CD4-positive, alpha-beta memory T cell (primary cell): ENCODE data around the gene LIN7C. TPM values are rescaled to one million over a fixed set of nuclear protein-coding genes. Genes with fewer than 3 reads are reported as not detected.
"Not testable (repeated sequence)": the region's sequence is repeated elsewhere in the genome, so short reads cannot be mapped to it uniquely, and the experiment has no call there.

Source experiments
- CTCF ChIA-PET: fragments of 350-600 bp; sonication (Branson Sonifier 250); formaldehyde crosslinking; loops from one replicate; lab custom pipeline; 2021; ENCODE audit warnings: inconsistent platforms; ENCODE audit not compliant: partially characterized antibody; lab: Charles Lee
- POLR2A ChIA-PET: fragments of 350-600 bp; sonication (Branson Sonifier 250); formaldehyde crosslinking; loops from one replicate; lab custom pipeline; 2021; ENCODE audit not compliant: partially characterized antibody; lab: Charles Lee
- DNase-seq, 5 donors: peaks; one replicate each; pipeline versions ENCODE4 v3.0.0 to v3.0.0-alpha.2; 2020 to 2022; ENCODE audit warnings: mixed read lengths in 1 of 5
- H3K27ac ChIP-seq: one replicate; pipeline ENCODE4 v1.7.0; 2013; ENCODE audit warnings: low read depth, low read length
- H3K27me3 ChIP-seq: 2 replicates; pipeline ENCODE4 v1.7.0; 2013; ENCODE audit warnings: mild to moderate bottlenecking, low read length, moderate library complexity; ENCODE audit not compliant: insufficient read depth
- H3K36me3 ChIP-seq: 2 replicates; pipeline ENCODE4 v1.7.0; 2013; ENCODE audit warnings: mild to moderate bottlenecking, low read length, moderate library complexity; ENCODE audit not compliant: insufficient read depth
- H3K4me1 ChIP-seq: 2 replicates; pipeline ENCODE4 v1.7.0; 2013; ENCODE audit warnings: mild to moderate bottlenecking, low read length, moderate library complexity; ENCODE audit not compliant: insufficient read depth
- H3K4me3 ChIP-seq, 2 donors: one replicate each; pipeline ENCODE4 v1.7.0; 2013; ENCODE audit warnings: low read length in 2 of 2, mild to moderate bottlenecking in 1 of 2
- H3K9me3 ChIP-seq, 2 donors: one replicate each; pipeline ENCODE4 v1.7.0; 2013; ENCODE audit warnings: low read length in 2 of 2, control low read depth in 1 of 2; ENCODE audit not compliant: control insufficient read depth in 1 of 2
- H3K27ac Mint-ChIP-seq, 7 donors: one replicate each; pipeline ENCODE4 v1.8.0; 2020 to 2021; ENCODE audit warnings: mixed read lengths in 7 of 7, mild to moderate bottlenecking in 6 of 7, inconsistent platforms in 3 of 7, moderate library complexity in 3 of 7
- H3K27me3 Mint-ChIP-seq, 2 donors: one replicate each; pipeline ENCODE4 v1.8.0; 2020 to 2021; ENCODE audit warnings: mixed read lengths in 2 of 2
- H3K36me3 Mint-ChIP-seq, 2 donors: one replicate each; pipeline ENCODE4 v1.8.0; 2020 to 2021; ENCODE audit warnings: mixed read lengths in 2 of 2, inconsistent platforms in 1 of 2, mild to moderate bottlenecking in 1 of 2
- H3K4me1 Mint-ChIP-seq, 4 donors: one replicate each; pipeline ENCODE4 v1.8.0; 2020 to 2021; ENCODE audit warnings: mixed read lengths in 4 of 4, mild to moderate bottlenecking in 1 of 4
- H3K4me3 Mint-ChIP-seq, 8 donors: one replicate each; pipeline ENCODE4 v1.8.0; 2020 to 2021; ENCODE audit warnings: mixed read lengths in 8 of 8, mild to moderate bottlenecking in 7 of 8, moderate library complexity in 6 of 8, inconsistent platforms in 3 of 8
- H3K9me3 Mint-ChIP-seq, 8 donors: one replicate each; pipeline ENCODE4 v1.8.0; 2020 to 2021; ENCODE audit warnings: mixed read lengths in 8 of 8, mild to moderate bottlenecking in 5 of 8, inconsistent platforms in 3 of 8, moderate library complexity in 1 of 8
- intact Hi-C: fragments of 100-400 bp; cut with micrococcal nuclease; formaldehyde crosslinking; loops from one replicate; pipeline ENCODE4 v1.15.1; 2023
- microRNA-seq: library from miRNA; unstranded; fragments of <30 nt; microRNA quantifications from one replicate; pipeline ENCODE4 v1.2.0, GENCODE V29; 2021; ENCODE audit warnings: borderline replicate concordance, borderline number of aligned reads, borderline microRNAs expressed, mixed read lengths
- polyA plus RNA-seq, 2 donors: library from polyadenylated mRNA; unstranded; fragments of 300-500 nt; fragmentation: Illumina TruSeq; gene quantifications; one replicate each; pipeline ENCODE4 v1.2.3, GENCODE V29; 2021
- total RNA-seq, 2 experiments: library from RNA; stranded (reverse); gene quantifications; one replicate each; pipeline ENCODE4 v1.2.3, GENCODE V29; 2021

The LIN7C gene
- total and polyA plus RNA-seq, 4 experiments from 2014 or later = 16.4 to 31.8 (median 24.3) TPM

DNA sequence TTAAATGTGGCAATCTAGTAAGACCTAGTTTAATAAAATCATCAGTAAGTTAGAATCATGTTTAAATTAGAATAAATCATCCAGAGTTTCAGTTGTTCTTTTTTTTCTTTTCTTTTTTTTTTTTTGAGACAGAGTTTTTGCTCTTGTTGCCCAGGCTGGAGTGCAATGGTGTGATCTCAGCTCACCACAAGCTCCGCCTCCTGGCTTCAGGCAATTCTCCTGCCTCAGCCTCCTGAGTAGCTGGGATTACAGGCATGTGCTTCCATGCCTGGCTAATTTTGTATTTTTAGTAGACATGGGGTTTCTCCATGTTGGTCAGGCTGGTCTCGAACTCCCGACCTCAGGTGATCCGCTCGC, 58.4 kb downstream of the LIN7C start:
- H3K27ac ChIP-seq, H3K9me3 Mint-ChIP-seq, H3K27me3 ChIP-seq, H3K4me3 ChIP-seq, H3K36me3 ChIP-seq, H3K27me3 Mint-ChIP-seq, H3K4me3 Mint-ChIP-seq, H3K9me3 ChIP-seq, CTCF ChIA-PET, H3K4me1 ChIP-seq, H3K36me3 Mint-ChIP-seq, H3K4me1 Mint-ChIP-seq, DNase-seq, intact Hi-C loops, POLR2A ChIA-PET, H3K27ac Mint-ChIP-seq: not testable (repeated sequence)

DNA sequence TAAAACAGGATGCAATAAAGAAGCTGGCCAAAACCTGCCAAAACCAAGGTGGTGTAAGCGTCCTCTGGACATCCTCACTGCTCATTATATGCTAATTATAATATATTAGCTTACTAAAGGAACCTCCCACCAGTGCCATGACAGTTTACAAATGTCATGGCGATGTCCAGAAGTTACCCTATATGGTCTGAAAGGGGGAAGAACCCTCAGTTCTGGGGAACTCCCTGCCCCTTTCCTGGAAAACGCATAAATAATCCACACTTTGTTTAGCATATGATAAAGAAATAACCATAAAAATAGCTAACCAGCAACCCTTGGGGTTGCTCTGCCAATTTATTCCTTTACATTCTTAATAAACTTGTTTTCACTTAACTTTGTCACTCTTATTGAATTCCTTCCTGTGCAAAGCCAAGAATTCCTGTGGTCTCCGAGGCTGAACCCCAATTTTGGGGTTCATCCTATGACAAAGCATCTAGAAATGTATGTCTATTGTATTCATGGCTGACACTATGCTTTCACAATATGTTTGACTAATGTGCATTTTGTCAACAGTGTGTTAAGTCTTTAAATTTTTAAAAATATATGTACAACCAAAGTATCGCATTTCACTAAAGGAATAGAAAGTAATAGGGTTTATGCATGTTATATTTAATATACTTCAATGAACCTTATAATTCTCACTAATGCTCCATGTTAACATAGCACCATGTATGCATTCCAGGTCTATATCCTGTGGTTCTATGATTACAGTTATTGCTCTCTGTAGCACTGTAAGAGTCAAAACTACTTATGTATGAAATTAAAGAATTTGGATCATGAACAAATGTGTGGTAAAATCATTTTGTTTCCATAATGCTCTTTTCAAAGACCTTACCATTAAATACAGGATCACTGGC, 59.0 kb downstream of the LIN7C start:
- POLR2A ChIA-PET = no interaction called here
- DNase-seq = no peak
- H3K4me3 Mint-ChIP-seq = no peak overlapping the region

DNA sequence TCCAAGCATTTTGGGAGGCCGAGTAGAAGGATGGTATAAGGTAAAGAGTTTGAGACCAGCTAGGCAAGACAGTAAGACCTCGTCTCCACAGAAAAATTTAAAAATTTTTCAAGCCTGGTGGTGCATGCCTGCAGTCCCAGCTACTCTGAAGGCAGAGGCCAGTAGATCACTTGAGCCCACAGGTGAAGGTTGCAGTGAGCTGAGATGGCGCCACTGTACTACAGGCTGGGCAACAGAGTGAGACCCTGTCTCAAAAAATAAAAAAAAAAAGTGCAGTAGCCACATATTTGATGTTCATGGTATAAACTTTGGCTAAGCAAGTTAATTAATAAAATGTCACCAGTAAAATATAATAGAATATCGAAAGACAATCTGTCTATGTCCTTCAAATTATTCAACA, 60.9 kb downstream of the LIN7C start:
- no peak overlapping the region for H3K4me3 Mint-ChIP-seq
- H3K27me3 Mint-ChIP-seq = peaks cover 0 to 8% of the 10 kb centered on the region in 2 donors
- H3K4me3 ChIP-seq = no peak overlapping the region
- H3K36me3 Mint-ChIP-seq = no peaks in the 10 kb centered on the region
- H3K4me1 ChIP-seq = no peaks in the 10 kb centered on the region
- no peaks in the 10 kb centered on the region for H3K27me3 ChIP-seq
- H3K36me3 ChIP-seq = no peaks in the 10 kb centered on the region
- no peak for DNase-seq
- H3K27ac Mint-ChIP-seq = no peak overlapping the region
- intact Hi-C loops = no loop called here
- H3K27ac ChIP-seq = no peak overlapping the region
- H3K9me3 ChIP-seq = no peaks in the 10 kb centered on the region
- CTCF ChIA-PET = no interaction called here
- no peaks in the 10 kb centered on the region for H3K9me3 Mint-ChIP-seq
- no peaks in the 10 kb centered on the region for H3K4me1 Mint-ChIP-seq
- POLR2A ChIA-PET = no interaction called here

More for the DNA sequence above, 59.0 kb downstream of the LIN7C start:
- intact Hi-C loops = no loop called here
- H3K4me1 ChIP-seq = no peaks in the 10 kb centered on the region
- H3K4me3 ChIP-seq = no peak overlapping the region
- H3K36me3 ChIP-seq = no peaks in the 10 kb centered on the region
- peaks cover 0 to 4% (median 0%) of the 10 kb centered on the region in 8 donors for H3K9me3 Mint-ChIP-seq
- peaks cover 0 to 2% of the 10 kb centered on the region in 2 donors for H3K27me3 Mint-ChIP-seq
- CTCF ChIA-PET = no interaction called here
- H3K4me1 Mint-ChIP-seq = no peaks in the 10 kb centered on the region
- no peaks in the 10 kb centered on the region for H3K27me3 ChIP-seq
- no peak overlapping the region for H3K27ac ChIP-seq
- H3K27ac Mint-ChIP-seq = no peak overlapping the region
- no peaks in the 10 kb centered on the region for H3K36me3 Mint-ChIP-seq
- no peaks in the 10 kb centered on the region for H3K9me3 ChIP-seq

DNA sequence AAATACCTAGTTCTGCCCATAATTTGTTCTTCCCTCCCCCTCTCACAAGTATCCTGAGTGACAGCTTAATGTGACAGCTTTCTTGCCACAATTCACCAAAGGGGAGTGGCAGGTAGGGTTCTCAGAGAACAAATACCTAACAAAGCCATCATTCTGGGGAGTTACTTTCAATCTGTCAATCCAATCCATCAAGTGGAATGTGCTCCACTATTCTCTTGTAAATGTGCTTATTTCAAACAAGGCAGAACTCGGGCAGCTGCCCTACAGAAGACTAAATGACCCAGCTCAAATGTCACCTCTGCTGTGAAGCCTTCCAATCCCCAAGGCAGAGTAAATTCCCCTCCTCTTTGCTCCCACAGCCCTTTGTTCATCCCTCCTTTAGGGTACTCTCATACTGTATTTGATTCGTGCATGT, 61.8 kb downstream of the LIN7C start:
- Mint-ChIP-seq H3K36me3 (no peaks in the 10 kb centered on the region), H3K4me1 (no peaks in the 10 kb centered on the region), H3K9me3 (no peaks in the 10 kb centered on the region), H3K27ac (no peak overlapping the region), H3K4me3 (no peak overlapping the region), H3K27me3 (peaks cover 0 to 8% of the 10 kb centered on the region in 2 donors)
- intact Hi-C loops = no loop called here
- no peaks in the 10 kb centered on the region for H3K36me3 ChIP-seq
- CTCF ChIA-PET = no interaction called here
- H3K4me1 ChIP-seq = no peaks in the 10 kb centered on the region
- no peak for DNase-seq
- H3K27me3 ChIP-seq = no peaks in the 10 kb centered on the region
- H3K9me3 ChIP-seq = no peaks in the 10 kb centered on the region
- POLR2A ChIA-PET = no interaction called here
- no peak overlapping the region for H3K27ac ChIP-seq
- H3K4me3 ChIP-seq = no peak overlapping the region

Small RNAs within 50 kb of the gene (microRNA-seq; reads per million reads assigned to microRNA genes)
- not detected for gene MIR8087

Other genes starting within 250 kb of the LIN7C start
- 1 to 10 TPM; 3.3 to 3.7 TPM for gene CCDC34, start 143.6 kb downstream of the LIN7C start, total RNA-seq
- 1 to 10 TPM in 1 of 2 donors, under 1 TPM in 1; 0.94 to 2.1 TPM for gene CCDC34, start 143.6 kb downstream of the LIN7C start, polyA plus RNA-seq
- gene LGR4, start 34.0 kb downstream of the LIN7C start, total RNA-seq = 1 to 10 TPM in 1 of 2 experiments, under 1 TPM in 1; 0.58 to 1.6 TPM
- gene LGR4, start 34.0 kb downstream of the LIN7C start, polyA plus RNA-seq = under 1 TPM; 0.03 to 0.58 TPM
- gene BDNF, start 193.7 kb upstream of the LIN7C start, total RNA-seq = not detected
- gene BDNF, start 193.7 kb upstream of the LIN7C start, polyA plus RNA-seq = not detected